Esophagus mucosa (tissue), 1 donor: ENCODE measurements around the gene MIR17HG. TPM values are rescaled to one million over a fixed set of nuclear protein-coding genes. Genes with fewer than 3 reads are reported as not detected.

Source experiments
- ATAC-seq: fragments of 200-7000 bp; cut with Tn5 transposase; one replicate; pipeline ENCODE4 v1.9.1; 2020
- total RNA-seq: library from RNA; stranded (reverse); gene quantifications from one replicate; pipeline ENCODE4 v1.2.4, GENCODE V29; 2023
- donor health status: DM: yes; HTN: yes; CAD: no.

Gene MIR17HG
- total RNA-seq, 1 donor from 2014 or later: 3.5 TPM

DNA sequence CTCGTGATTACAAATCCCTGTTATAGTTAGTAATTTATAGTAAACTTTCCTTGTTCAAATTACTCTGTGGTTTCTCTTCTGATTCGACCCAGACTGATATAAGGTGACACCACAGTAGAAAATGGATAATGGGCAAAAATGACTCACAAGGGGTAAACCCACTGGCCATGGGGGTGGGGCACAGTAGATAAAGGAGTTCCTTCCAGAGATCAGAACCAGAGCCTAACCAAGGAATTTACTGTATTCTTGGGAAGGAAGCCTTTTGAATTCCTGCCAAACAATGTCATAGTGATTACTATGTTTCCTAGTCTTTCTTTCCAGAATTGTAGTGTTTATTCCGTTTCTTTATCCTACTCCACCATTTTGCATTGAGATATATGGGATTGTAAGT lies 21.9 kb downstream of the MIR17HG start:
- ATAC-seq: no peak

DNA sequence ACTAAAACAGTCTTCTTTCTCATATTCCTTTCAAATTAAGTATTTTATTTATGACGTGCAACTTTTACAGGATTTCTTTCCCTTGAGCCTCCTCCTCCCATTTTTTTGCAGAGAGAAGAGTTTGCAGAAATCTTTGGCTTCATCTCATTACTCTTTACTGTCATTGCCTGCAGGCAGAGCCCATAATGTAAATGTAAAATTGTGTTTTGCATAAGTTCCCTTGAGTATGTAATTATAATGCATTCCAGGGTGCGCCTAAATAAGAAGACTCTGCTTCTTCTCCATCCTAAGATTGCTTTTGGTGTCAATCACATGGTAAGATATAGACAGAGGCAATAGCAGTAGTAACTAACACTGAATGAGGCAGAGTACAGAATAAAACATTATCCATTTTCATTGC lies 23.0 kb downstream of the MIR17HG start:
- no peak for ATAC-seq

DNA sequence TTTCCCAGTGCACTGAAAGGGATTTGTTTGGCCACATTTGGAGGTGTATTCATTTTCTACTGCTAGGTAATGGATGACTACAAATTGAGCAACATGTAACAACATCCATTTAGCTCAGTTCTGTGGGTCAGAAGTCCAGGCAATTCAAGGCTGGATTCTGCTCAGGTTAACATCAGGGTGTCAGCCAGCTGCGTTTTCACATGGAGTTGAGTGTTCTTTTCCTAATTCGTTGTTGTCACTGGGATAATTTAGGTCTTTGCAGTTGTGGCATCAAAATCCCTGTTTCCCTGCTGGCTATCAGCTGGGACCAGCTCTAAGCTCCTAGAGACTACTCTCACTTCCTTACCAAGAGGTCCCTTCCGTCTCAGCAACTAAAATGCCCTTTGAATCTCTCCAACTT lies 25.4 kb downstream of the MIR17HG start:
- ATAC-seq: no peak

DNA sequence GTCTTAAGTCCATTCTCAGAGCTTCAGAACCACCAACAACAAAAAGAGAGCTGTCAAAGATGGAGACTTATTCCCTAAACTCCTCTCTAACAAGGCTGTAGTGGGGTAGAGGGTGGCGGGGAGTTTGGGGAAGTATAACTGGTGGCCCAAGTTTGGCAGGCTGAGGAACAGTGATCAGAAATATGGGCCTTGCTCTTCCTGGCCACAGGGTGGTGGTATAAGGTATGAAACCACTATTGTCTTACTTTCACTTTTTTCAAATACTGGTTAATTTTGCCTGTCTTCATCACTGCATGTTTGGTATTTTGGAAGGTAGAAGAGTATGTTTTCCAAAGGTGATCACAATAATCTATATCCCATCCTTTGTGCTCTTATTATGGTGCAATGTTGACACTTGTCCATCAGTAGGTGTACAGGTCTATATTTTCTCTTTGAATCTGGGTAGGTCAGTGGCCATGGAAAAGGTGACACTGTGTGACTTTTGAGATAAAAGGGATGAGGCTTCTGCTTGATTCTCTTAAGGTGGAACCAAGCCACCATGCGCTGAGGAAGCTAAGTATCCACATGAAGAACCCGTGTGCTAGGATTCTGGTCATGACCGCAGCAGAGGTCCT lies 27.7 kb downstream of the MIR17HG start:
- peak; percentile 55 for ATAC-seq

DNA sequence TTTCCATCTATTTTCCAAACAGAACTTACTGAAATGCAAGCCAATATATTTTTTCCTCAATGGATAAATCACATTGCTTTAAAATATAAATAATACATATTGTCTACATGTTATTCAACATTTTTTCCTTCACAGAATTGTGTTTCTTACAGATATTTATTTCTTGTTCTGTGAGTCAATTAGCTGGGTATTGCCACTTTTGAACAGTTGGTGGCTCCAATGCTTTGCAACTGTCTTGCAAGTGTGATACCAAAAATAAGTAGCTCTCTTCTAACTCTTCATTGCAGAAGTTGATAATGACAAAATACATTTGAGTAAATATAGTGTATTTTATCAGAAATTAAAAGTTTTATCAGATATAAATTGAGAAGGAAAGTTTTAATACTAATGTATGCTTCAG lies 33.9 kb downstream of the MIR17HG start:
- ATAC-seq: no peak

DNA sequence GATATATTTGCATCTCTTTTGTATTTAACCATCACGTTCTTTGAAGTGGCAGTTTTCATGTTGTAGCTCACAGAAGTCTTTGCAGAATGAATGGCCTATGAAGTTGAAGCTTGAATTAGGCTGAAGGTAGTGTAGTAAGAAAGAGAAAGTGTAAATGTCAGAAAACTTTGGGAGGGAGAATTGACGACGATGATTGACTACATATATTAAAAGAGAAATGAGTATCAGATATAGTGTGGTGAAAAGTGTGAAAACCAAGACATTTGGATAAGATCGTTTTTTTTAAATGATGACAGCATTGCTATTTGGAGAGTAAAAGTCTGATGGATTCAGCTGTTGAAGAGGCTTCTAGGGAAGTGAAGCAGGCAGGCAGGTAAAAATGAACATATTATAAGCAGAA lies 36.3 kb downstream of the MIR17HG start:
- no peak for ATAC-seq

DNA sequence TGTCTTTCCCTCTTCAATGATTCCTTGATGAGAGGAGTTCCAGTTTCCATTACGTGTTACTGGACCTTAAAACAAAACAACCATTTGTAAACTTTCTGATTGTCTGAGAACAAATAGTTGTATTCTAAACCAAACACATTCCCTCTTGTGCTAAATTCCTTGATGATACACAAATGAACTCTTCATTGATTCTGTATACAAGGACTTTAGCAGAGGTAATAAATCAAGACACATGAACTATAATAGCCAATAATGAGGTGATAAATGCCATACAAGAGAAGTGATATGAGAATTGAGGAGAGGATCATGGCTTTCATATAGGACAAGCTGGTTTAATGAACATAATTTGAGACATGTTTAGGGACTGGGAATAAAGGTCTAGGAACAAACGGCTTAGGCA lies 37.4 kb downstream of the MIR17HG start:
- ATAC-seq: no peak

DNA sequence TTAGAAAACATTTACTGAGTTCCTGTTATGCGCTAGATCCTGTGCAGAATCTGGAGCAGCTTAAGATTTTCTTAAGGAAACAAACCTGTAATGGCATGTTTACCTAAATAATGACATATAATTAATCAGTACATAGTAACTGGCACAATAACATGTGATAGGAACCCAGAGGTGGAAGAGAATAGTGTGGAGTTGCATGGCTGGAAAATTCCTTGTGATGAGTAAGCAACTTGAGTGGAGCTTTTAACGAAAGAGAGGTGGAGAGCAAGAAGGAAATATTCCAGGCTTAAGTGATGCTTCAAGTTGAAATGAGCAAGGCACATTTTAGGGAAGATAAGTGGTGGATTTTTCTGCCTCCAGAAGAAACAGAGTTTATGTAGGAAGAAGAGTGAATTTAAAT lies 41.7 kb downstream of the MIR17HG start:
- ATAC-seq: no peak

DNA sequence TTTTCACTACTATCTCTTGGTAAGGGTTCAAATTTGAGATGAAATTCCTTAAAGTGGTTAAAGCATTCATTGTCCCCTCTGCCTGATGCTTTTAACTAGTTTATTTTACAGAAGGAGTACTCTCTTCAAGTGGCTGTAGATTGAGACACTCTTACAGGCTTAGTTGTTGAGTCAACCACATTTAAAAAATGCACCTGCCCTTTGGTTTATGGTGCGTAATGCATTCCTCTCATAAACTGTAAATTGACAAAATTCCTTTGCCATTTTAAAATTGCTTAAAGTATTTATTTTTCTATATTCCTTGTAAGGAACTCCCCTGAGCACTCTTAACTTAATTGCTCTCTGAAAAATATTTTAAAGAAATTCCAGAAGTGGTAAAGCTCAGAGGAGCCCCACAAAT lies 50.1 kb downstream of the MIR17HG start:
- no peak for ATAC-seq

DNA sequence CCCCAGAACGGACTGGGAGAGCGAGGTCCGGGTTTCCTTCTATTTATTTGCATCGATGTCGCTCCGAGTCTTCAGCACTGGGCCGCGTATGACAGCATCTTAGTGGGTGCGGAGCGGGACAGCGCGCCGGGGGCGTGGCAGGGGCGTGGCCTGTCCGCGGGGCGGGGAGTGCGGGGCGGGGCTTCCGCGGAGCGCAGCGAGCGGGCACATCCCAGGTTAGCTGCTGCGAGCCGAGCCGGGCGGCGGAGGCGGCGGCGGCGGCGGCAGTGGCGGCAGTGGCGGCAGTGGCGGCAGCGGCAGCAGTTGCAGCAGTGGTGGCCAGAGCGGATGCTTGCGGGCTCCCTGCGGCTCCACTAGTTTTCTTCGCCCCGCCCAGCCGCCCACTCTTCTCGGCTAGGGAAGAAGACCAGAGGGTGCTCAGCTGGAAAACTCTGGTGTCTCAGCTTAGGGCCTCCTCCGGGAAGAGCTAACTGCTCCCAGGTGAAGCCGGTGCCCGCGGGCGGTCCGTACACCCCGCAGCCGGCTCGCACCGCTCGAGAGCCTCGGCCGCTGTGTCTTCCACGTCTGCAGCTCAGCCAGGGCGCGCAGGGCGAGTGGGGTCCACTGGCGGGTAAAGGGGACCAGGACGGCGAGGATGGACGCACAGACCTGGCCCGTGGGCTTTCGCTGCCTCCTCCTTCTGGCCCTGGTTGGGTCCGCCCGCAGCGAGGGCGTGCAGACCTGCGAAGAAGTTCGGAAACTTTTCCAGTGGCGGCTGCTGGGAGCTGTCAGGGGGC lies 51.1 kb downstream of the MIR17HG start, which contains the start of gene GPC5:
GPC5 (plus strand) TSS at position 209 of the 776 bp plus-strand sequence.
- ATAC-seq: peak; percentile 99

DNA sequence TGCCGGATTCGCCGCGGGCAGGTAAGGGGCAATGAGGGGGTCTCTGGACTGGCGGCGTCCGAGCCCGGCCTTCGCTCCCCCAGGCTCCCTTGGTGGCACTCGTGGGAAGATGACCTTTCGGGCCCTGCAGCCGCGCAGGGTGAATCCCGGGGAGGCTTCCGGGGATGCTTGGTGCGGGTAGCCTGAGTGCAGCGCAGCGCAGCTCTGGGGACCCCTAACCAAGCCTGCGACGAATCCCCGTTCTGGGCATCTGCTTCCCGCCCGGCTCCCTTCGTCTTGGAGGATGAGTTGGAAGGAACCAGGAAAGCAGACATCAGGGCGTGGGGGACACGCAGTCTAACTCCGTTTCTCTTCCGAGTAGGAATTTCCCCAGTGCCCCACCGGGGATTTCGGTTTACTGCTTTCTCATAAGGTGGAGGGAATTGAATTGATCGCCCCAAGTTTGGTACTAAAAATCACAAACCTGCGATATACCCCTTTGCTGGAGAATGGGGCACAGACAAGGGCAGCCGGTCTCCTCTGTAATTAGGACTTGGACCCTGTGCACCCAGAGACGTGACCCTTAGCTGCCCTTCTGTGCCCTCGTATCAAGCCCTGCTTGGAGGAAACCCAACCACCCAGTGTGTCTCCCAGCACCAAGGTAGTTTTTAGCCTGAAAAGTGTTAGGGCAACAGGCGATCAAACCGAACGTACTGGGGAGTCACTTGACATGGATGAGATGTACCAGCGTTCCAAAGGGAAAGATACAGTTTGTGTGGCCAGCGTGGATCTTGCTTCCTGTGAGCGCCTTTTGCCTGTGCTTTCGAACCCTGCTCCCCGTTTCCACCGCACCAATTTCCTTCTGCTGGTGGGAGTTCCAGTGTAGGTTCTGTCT lies 51.9 kb downstream of the MIR17HG start:
- peak; percentile 7 for ATAC-seq

DNA sequence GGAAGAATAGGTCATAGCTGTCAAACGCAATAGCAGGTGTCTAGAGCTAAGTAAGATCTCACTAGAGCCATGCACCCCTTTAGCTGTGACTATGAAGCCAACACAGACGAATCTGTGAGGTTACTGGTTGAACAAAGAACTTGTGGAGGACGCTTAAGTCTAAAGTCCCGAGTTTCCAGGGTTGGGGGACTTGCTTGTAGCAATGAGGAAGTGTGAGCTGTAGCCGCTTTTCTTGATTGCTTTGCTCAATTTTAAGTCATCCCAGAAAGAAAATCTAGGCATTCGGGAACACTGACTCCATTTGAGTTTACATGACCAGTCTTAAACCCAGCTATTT lies 52.5 kb downstream of the MIR17HG start:
- ATAC-seq: no peak

DNA sequence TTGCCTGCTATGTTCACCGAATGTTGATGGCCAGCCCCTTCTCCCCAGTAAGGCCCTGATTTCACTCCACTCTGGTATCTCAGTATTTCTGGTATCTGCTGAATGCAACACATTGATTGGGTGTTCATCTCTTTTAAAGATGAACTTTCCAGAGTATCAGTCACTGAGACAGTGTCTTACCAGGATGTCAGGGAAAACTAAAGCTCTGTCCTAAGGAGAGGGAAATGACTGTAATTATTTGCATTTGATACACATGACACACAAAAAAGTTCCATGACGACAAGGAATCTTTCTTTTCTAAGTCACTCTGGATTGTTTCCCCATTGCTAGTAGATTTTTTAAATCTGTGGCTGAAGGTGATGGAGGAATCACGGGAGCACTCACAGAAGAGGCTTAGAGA lies 53.2 kb downstream of the MIR17HG start:
- no peak for ATAC-seq

DNA sequence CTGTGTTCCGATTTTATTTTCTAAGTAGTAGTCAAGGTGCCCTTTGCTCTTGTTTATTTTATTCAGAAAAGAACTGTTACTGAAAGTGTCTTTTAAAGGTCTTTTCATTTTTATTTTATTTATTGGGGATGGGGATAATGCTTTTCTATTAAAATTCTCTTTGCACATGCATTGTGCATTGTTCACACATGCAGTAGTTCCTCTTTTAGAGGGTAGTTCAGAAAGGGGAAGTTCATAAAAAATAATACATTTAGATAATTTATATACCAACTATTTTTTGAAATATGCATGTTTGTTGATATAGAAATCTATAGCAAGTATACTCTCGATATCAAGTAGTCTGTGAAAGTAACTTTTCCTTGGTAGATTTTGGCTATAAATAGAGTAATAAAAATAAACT lies 54.4 kb downstream of the MIR17HG start:
- ATAC-seq: no peak

Other genes with a start within 250 kb of the MIR17HG start
- not detected for gene GPC5, start 50.9 kb downstream of the MIR17HG start, total RNA-seq